ENCODE data around the gene TCEAL5. TPM values are rescaled to one million over a fixed set of nuclear protein-coding genes. Genes with fewer than 3 reads are reported as not detected.
"Not testable (repeated sequence)": the region's sequence is repeated elsewhere in the genome, so short reads cannot be mapped to it uniquely, and the experiment has no call there.

Gene TCEAL5
- total RNA-seq, 2 donors from 2014 or later: 48.4 TPM; not detected in 1

DNA sequence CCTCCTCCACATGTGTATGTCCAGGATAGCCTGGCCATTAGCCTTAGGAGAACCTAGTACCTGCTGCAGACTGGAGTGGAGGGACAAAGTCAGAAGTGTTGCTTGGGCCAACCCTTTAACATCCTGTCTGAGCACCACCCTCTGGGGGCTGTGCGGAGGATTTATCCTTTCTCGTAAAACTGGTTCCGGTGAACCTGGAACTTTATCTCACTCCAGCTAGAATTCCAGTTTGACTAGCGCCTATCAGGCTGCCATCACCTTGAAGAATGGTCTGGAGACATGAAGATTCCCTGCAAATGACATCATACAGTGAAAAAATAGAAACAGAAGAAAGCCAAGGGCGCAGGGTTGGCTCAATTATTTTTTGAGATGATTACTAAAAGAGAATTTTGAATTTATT, 25.6 kb downstream of the TCEAL5 start:
- intact Hi-C loops (cut with DNase I): loop anchor here (5.0 kb wide), 1 partner anchor 34 kb away; the partner anchor contains the start of gene BEX4
- peak; percentile 3 for DNase-seq (ENCODE audit: low spot score)
- Histone ChIP-seq H3K4me3 (no peak overlapping the region), H3K4me1 (replicated peaks) (no peaks in the 10 kb centered on the region), H3K27ac (peak overlapping the region in 1 of 2 donors; percentile 26), H3K27me3 (replicated peaks; ENCODE audit: insufficient read depth) (no peaks in the 10 kb centered on the region), H3K9me3 (no peaks in the 10 kb centered on the region), H3K36me3 (no peaks in the 10 kb centered on the region)
- no peak for TF ChIP-seq POLR2AphosphoS5 (IDR thresholded peaks at IDR 0.05)
- no peak for TF ChIP-seq POLR2A (IDR thresholded peaks at IDR 0.05)
- TF ChIP-seq, protein P1, sequence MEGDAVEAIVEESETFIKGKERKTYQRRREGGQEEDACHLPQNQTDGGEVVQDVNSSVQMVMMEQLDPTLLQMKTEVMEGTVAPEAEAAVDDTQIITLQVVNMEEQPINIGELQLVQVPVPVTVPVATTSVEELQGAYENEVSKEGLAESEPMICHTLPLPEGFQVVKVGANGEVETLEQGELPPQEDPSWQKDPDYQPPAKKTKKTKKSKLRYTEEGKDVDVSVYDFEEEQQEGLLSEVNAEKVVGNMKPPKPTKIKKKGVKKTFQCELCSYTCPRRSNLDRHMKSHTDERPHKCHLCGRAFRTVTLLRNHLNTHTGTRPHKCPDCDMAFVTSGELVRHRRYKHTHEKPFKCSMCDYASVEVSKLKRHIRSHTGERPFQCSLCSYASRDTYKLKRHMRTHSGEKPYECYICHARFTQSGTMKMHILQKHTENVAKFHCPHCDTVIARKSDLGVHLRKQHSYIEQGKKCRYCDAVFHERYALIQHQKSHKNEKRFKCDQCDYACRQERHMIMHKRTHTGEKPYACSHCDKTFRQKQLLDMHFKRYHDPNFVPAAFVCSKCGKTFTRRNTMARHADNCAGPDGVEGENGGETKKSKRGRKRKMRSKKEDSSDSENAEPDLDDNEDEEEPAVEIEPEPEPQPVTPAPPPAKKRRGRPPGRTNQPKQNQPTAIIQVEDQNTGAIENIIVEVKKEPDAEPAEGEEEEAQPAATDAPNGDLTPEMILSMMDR (IDR thresholded peaks at IDR 0.05): no peak
- WGBS: 25% methylated on average over 5 of the region's 5 CpGs

DNA sequence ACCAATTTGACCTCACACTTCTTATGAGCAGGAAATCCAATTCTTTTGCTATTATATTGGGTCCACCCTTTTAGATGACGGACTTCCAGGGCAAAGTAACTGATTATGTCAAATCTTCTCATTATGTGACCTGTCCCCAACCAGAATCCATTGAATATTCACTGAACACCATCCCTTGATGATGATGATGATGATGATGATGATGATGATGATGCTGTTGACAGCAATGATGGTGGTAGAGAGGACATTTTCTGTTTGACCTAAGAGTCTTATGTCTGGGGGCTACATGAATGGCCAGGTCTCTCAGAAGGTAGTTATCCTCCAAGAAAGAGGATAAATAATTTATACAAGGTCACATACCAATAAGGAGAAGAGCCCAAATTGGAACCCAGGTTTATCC, 26.7 kb downstream of the TCEAL5 start:
- H3K27me3 ChIP-seq (replicated peaks; ENCODE audit: insufficient read depth): no peaks in the 10 kb centered on the region
- intact Hi-C loops (cut with DNase I): loop anchor here (5.0 kb wide), 1 partner anchor 33 kb away; the partner anchor contains the start of gene BEX4
- no peaks in the 10 kb centered on the region for H3K4me1 ChIP-seq (replicated peaks)
- H3K36me3 ChIP-seq: no peaks in the 10 kb centered on the region
- H3K4me3 ChIP-seq: no peak overlapping the region
- DNase-seq (ENCODE audit: low spot score): no peak
- no peak overlapping the region for H3K27ac ChIP-seq
- no peaks in the 10 kb centered on the region for H3K9me3 ChIP-seq
- 100% methylated on average over 1 of the region's 1 CpG for WGBS
- TF ChIP-seq, protein P1 (IDR thresholded peaks at IDR 0.05): no peak
- TF ChIP-seq POLR2A (IDR thresholded peaks at IDR 0.05) (no peak), POLR2AphosphoS5 (IDR thresholded peaks at IDR 0.05) (no peak)

DNA sequence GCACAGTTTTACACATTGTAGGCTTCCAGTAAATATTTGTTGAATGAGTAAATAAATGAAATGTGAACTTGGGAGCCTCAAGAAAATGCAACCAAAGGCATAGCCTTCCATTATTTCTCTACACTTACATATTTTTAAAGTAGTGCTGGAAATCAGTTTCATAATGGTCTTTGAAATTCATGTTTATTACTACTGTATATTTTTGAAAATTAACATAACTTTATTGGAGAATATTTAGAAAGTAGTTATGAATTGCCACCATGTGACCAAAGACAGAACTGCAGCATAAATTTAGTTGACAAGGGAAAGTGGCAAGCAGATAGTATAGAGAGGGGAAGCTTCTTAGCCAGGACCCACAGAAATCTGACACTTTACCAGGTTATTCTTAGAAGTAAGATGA, 28.0 kb downstream of the TCEAL5 start:
- no peaks in the 10 kb centered on the region for H3K9me3 ChIP-seq
- no peaks in the 10 kb centered on the region for H3K4me1 ChIP-seq (replicated peaks)
- no peaks in the 10 kb centered on the region for H3K36me3 ChIP-seq
- H3K4me3 ChIP-seq: no peak overlapping the region
- intact Hi-C loops (cut with DNase I): no loop called here
- peak; percentile 4 for DNase-seq (ENCODE audit: low spot score)
- TF ChIP-seq POLR2AphosphoS5 (IDR thresholded peaks at IDR 0.05) (no peak), POLR2A (IDR thresholded peaks at IDR 0.05) (no peak)
- TF ChIP-seq, protein P1 (IDR thresholded peaks at IDR 0.05): peak in 3 of 4 experiments; percentile 10 to 42 (median 41)
- no peak overlapping the region for H3K27ac ChIP-seq
- no peaks in the 10 kb centered on the region for H3K27me3 ChIP-seq (replicated peaks; ENCODE audit: insufficient read depth)

DNA sequence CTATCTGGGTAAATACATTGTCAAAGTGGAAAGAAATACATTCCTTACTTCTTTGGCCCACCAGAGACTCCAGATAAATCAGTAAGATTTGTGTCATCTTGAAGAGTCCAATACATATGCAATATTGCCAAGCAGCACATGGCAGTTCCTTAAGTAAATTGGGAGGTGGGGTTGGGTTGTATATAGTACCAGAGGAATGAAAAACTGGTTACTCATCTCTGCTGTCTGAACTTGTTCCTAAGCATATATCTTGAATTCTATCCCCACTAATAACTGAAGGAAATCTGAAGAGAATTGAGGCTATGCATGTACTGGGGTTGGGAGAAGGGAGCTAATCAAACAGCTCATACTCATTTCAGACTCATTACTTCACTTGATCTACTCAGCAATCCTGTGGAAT, 36.4 kb downstream of the TCEAL5 start:
- H3K27ac ChIP-seq: no peak overlapping the region
- intact Hi-C loops (cut with DNase I): no loop called here
- H3K9me3 ChIP-seq: no peaks in the 10 kb centered on the region
- H3K27me3 ChIP-seq (replicated peaks; ENCODE audit: insufficient read depth): no peaks in the 10 kb centered on the region
- DNase-seq (ENCODE audit: low spot score): no peak
- no peak overlapping the region for H3K4me3 ChIP-seq
- TF ChIP-seq POLR2AphosphoS5 (IDR thresholded peaks at IDR 0.05): no peak
- no peak for TF ChIP-seq POLR2A (IDR thresholded peaks at IDR 0.05)
- TF ChIP-seq, protein P1 (IDR thresholded peaks at IDR 0.05): no peak
- no peaks in the 10 kb centered on the region for H3K4me1 ChIP-seq (replicated peaks)
- no peaks in the 10 kb centered on the region for H3K36me3 ChIP-seq

DNA sequence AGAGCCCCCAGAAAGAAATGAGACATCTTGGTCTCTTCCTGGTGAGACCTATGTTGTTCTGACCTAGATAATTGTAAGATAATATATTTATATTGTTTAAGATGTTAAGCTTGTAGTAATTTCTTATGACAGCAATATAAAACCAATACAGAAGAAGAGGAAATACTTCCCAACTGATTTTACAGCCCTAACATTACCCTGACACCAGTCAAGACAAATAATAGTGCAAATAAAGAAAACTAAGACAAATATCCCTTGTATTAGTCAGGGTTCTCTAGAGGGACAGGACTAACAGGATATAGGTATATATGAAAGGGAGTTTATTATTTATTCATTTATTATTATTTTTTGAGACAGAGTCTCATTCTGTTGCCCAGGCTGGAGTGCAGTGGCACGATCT, 40.3 kb downstream of the TCEAL5 start:
- intact Hi-C loops (cut with DNase I): no loop called here
- Histone ChIP-seq H3K4me1 (replicated peaks) (no peaks in the 10 kb centered on the region), H3K9me3 (no peaks in the 10 kb centered on the region), H3K4me3 (no peak overlapping the region), H3K36me3 (no peaks in the 10 kb centered on the region), H3K27ac (no peak overlapping the region), H3K27me3 (replicated peaks; ENCODE audit: insufficient read depth) (no peaks in the 10 kb centered on the region)
- WGBS: 75% methylated on average over 1 of the region's 1 CpG
- DNase-seq (ENCODE audit: low spot score): no peak
- TF ChIP-seq, protein P1 (IDR thresholded peaks at IDR 0.05): no peak
- no peak for TF ChIP-seq POLR2AphosphoS5 (IDR thresholded peaks at IDR 0.05)
- TF ChIP-seq POLR2A (IDR thresholded peaks at IDR 0.05): no peak

DNA sequence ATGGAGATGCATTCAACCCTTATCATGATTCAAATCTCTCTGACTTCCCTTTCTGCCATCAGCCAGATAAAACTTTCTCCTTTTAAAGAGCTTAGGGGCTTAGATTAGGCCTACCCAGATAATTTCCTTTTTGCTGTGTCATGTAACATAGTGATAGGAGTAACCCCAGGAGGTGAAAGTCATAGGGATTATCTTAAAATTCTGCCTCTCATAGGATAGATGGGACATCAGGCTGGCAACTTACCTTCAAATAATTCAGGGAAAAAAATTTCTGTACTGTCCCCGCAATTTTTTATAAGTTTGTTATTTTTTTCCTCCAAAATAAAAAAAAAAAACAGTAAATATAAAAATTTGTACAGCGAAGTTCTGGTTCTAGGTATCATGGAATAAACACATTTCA, 40.9 kb downstream of the TCEAL5 start:
- H3K4me1 ChIP-seq (replicated peaks); H3K27ac ChIP-seq; DNase-seq (ENCODE audit: low spot score); H3K27me3 ChIP-seq (replicated peaks; ENCODE audit: insufficient read depth); intact Hi-C loops (cut with DNase I); H3K4me3 ChIP-seq; H3K36me3 ChIP-seq; H3K9me3 ChIP-seq: not testable (repeated sequence)
- WGBS: 85% methylated on average over 2 of the region's 2 CpGs
